Suppressor macrophage treated with lipopolysaccharide for 4 hours (primary cell): ENCODE results near the gene MAPT.

Experiments
- DNase-seq: peaks from one replicate; pipeline ENCODE4 v3.0.0-alpha.2; 2020

Gene MAPT

DNA sequence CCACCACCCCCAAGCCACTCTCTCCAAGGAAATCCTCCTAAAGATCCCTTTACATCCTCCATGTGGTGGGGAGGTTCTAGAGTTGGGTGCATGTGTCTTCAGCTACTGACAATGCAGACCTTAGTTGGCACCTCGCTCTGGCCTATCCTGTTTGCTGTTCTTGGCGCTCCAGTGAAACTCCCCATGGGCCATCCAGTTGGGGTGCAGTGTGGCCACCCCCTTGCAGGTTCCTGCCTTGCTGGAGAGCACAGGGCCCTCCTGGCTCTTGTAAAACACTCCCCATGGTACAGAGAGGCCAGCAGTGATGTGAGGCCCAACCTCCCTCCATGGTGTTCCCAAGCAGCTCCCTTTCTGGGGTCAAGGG is 82.0 kb downstream of the MAPT start:
- DNase-seq: no peak

GRCh38 chr17:45976755-45977505 is 82.6 kb downstream of the MAPT start:
- no peak for DNase-seq

GRCh38 chr17:45977506-45977824 is 83.1 kb downstream of the MAPT start:
- no peak for DNase-seq

- DNase-seq: no peak
Measured at GRCh38 chr17:45977976-45978626, 83.7 kb downstream of the MAPT start.

GRCh38 chr17:45979137-45979536 is 84.8 kb downstream of the MAPT start:
- no peak for DNase-seq

DNA sequence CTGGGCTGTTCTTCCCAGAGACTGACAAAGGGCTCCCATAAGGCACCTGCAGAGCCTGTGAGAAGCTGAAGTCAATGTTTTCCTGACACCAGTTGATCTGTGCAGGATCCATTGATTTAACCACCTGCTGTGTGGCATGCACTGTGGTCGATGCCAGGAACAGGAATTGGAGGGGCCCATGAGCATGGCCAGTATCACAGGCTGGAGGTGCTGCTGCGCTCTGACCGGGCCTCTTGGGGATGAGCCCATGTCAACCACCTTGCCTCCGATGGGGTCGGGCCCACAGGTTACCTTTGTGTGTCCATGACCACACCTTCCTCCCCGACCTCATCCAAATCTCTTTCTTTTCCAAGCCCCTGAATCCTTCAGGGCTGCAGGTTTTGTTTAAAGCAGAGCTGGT is 86.5 kb downstream of the MAPT start:
- DNase-seq: no peak

GRCh38 chr17:45981306-45981705 is 87.0 kb downstream of the MAPT start:
- no peak for DNase-seq

GRCh38 chr17:45982791-45983613 is 88.6 kb downstream of the MAPT start:
- DNase-seq: no peak

GRCh38 chr17:45983614-45984310 is 89.4 kb downstream of the MAPT start:
- no peak for DNase-seq

DNA sequence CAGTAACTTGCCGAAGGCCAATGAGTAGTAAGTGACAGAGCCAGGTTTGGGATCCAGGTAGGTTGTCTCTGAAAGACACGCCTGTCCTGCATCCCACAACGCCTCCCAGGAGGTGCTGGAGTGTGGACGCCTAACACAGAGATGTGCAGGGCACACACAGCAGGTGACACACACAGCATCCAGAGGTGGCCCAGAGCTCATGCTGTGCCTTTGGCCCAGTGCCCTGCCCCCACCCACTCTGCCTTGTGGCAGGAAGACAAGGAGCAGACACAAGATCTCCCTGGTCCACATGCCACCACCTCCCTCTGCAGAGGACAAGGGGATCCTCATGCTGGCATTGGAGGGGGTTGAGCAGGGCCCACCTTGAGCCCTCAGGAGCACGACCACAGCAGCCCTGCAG is 90.0 kb downstream of the MAPT start:
- no peak for DNase-seq

GRCh38 chr17:45985447-45985846 is 91.1 kb downstream of the MAPT start:
- no peak for DNase-seq

- no peak for DNase-seq
Measured at GRCh38 chr17:45986056-45986455, 91.7 kb downstream of the MAPT start.

DNA sequence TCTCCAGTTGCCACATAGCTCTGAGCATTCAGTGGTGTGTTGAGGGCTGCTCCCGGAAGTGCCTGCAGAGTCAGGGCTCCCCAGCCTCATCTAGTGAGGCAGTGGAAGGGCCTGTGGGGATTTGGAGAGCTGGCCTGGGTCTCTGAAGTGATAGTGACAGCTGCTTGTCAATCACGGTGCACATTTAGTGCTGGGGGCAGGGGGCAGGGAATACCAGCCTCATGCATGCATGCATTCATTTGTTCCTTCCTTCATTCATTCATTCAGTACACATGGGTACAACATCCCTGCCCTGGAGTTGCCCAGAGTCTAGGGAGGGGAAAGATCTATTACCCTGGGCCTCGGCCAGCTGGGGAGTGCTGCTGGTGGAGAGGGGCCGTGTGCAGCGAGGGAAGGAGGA is 93.4 kb downstream of the MAPT start:
- no peak for DNase-seq

GRCh38 chr17:45989759-45990158 is 95.4 kb downstream of the MAPT start:
- no peak for DNase-seq

DNA sequence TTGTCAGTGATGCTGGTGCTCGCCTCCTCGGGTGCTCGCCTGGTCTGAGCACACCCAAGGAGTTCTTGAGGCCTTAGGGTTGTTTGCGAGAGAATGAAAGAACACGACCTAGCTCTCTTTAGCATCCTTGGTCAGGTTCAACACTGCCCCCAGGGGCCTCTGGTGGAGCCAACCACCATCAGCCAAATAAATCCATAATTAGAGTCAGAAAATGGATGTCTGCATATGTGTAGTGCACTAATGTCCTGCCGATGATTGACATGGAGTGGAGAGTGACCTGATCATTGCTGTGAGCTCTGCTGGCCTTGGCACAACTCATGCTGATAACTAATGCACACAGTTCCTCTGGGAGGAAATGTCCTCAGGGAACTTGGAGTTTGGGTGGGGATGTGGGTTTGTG is 96.5 kb downstream of the MAPT start:
- no peak for DNase-seq

GRCh38 chr17:45991341-45991740 is 97.0 kb downstream of the MAPT start:
- no peak for DNase-seq

DNA sequence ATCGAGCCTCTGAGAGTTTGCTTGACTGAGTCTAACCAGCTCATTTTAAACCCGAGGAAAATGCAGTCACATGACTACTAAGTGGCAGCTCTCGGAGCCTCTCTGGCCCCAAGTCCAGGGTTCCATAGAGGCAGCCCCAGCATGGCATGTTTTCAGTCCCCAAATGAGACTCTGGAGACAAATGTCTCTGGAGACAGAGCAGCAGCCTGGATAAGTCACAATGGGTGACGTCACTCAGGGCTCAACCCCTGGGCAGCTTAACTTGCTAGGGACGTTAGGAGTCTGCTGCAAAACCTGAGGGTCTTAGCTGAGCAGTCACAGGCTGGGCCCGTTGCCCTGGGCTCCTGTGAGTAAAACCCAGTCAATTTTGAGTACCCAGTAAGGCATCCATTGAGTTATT is 97.8 kb downstream of the MAPT start:
- DNase-seq: no peak

- DNase-seq: no peak
Measured at GRCh38 chr17:45992904-45993303, 98.5 kb downstream of the MAPT start.

GRCh38 chr17:45993962-45994627 is 99.7 kb downstream of the MAPT start:
- no peak for DNase-seq

GRCh38 chr17:45994987-45995386 is 100.6 kb downstream of the MAPT start:
- no peak for DNase-seq

DNA sequence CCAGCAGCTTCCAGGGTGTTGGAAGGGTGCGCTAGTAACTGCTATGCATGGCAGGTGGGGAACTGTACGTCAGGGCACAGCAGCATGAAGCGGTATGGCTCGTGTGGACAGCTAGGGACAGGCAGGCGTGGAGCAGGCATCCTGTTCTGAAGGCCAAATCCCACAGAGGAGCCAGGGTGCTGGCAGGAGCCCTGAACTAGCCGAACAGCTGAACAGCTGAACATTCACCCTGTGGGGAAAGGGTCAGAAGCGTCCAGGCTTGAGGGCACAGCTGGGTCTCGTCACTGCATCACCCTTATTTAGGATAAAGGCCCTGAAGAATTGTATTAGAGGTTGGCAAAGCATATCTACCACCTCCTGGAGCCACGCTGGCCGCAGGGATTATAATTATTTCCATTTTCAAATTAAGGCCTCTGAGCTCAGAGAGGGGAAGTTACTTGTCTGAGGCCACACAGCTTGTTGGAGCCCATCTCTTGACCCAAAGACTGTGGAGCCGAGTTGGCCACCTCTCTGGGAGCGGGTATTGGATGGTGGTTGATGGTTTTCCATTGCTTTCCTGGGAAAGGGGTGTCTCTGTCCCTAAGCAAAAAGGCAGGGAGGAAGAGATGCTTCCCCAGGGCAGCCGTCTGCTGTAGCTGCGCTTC is 101.4 kb downstream of the MAPT start:
- DNase-seq: no peak

- no peak for DNase-seq
Measured at GRCh38 chr17:45996282-45996937, 102.1 kb downstream of the MAPT start.
